KMS-11 (cell line): ENCODE measurements around the gene TEDDM1.

ENCODE experiments used
- H2AFZ ChIP-seq: fragments of 200-600 bp; sonication (generic); 2 replicates; pipeline ENCODE4 v1.6.1; 2016; ENCODE audit warnings: antibody characterized with exemption, mixed run types, low read depth
- H3K27ac ChIP-seq: fragments of 200-600 bp; sonication (generic); 2 replicates; pipeline ENCODE4 v1.6.1; 2016; ENCODE audit warnings: mild to moderate bottlenecking, mixed run types
- H3K27me3 ChIP-seq: fragments of 200-600 bp; sonication (generic); 2 replicates; pipeline ENCODE4 v1.6.1; 2017; ENCODE audit warnings: mild to moderate bottlenecking, low read depth, mixed run types, moderate library complexity; ENCODE audit not compliant: insufficient read depth
- H3K36me3 ChIP-seq: fragments of 200-600 bp; sonication (generic); 2 replicates; pipeline ENCODE4 v1.6.1; 2017; ENCODE audit warnings: mild to moderate bottlenecking, mixed run types; ENCODE audit not compliant: insufficient read depth
- H3K4me1 ChIP-seq: fragments of 200-600 bp; sonication (generic); 2 replicates; pipeline ENCODE4 v1.6.1; 2016; ENCODE audit warnings: mild to moderate bottlenecking, low read depth, mixed run types; ENCODE audit not compliant: poor library complexity, severe bottlenecking
- H3K4me2 ChIP-seq: fragments of 200-600 bp; sonication (generic); 2 replicates; pipeline ENCODE4 v1.7.0; 2016; ENCODE audit warnings: mild to moderate bottlenecking, mixed run types
- H3K4me3 ChIP-seq: fragments of 200-600 bp; sonication (generic); IDR thresholded peaks from 2 replicates; pipeline ENCODE4 v1.6.1; 2017; ENCODE audit warnings: low read depth, low read length, mixed read lengths; ENCODE audit not compliant: insufficient read depth
- H3K79me2 ChIP-seq: fragments of 200-600 bp; sonication (generic); 2 replicates; pipeline ENCODE4 v1.6.1; 2016; ENCODE audit warnings: low read depth, mixed run types; ENCODE audit not compliant: insufficient read depth
- H3K9ac ChIP-seq: fragments of 200-600 bp; sonication (generic); 2 replicates; pipeline ENCODE4 v1.6.1; 2016; ENCODE audit warnings: mild to moderate bottlenecking, mixed run types
- H4K20me1 ChIP-seq: fragments of 200-600 bp; sonication (generic); 2 replicates; pipeline ENCODE4 v1.6.1; 2016; ENCODE audit warnings: mild to moderate bottlenecking, mixed run types; ENCODE audit not compliant: insufficient read depth
- CTCF ChIP-seq: fragments of 200-600 bp; sonication (generic); conservative IDR thresholded peaks from 2 replicates; pipeline ENCODE4 v1.6.1; 2017; ENCODE audit warnings: low read depth, mild to moderate bottlenecking, antibody characterized with exemption, low read length, moderate library complexity, mixed read lengths

The TEDDM1 gene

GRCh38 chr1:182444497-182444896, 44.0 kb upstream of the TEDDM1 start:
- H2AFZ ChIP-seq, result no peak overlapping the region
- H3K9ac ChIP-seq, result no peak overlapping the region
- TF ChIP-seq CTCF, result peak; percentile 51
- no peak overlapping the region for H3K27ac ChIP-seq
- H3K36me3 ChIP-seq, result no peaks in the 10 kb centered on the region
- H3K79me2 ChIP-seq, result no peaks in the 10 kb centered on the region
- H3K4me3 ChIP-seq, result no peak overlapping the region
- H3K27me3 ChIP-seq, result no peaks in the 10 kb centered on the region
- no peak overlapping the region for H3K4me2 ChIP-seq
- no peaks in the 10 kb centered on the region for H4K20me1 ChIP-seq
- H3K4me1 ChIP-seq, result peaks cover 11% of the 10 kb centered on the region

GRCh38 chr1:182442333-182442732, 41.9 kb upstream of the TEDDM1 start:
- no peak overlapping the region for H2AFZ ChIP-seq

GRCh38 chr1:182441719-182442118, 41.3 kb upstream of the TEDDM1 start:
- H3K27me3 ChIP-seq, result no peaks in the 10 kb centered on the region
- no peak overlapping the region for H3K4me3 ChIP-seq
- TF ChIP-seq CTCF, result no peak
- H4K20me1 ChIP-seq, result no peaks in the 10 kb centered on the region
- H2AFZ ChIP-seq, result no peak overlapping the region
- no peak overlapping the region for H3K27ac ChIP-seq
- H3K36me3 ChIP-seq, result no peaks in the 10 kb centered on the region
- H3K4me2 ChIP-seq, result no peak overlapping the region
- H3K9ac ChIP-seq, result no peak overlapping the region
- H3K79me2 ChIP-seq, result no peaks in the 10 kb centered on the region
- H3K4me1 ChIP-seq, result peaks cover 6% of the 10 kb centered on the region

More at GRCh38 chr1:182442333-182442732, 41.9 kb upstream of the TEDDM1 start:
- TF ChIP-seq CTCF, result no peak
- no peak overlapping the region for H3K27ac ChIP-seq
- no peak overlapping the region for H3K9ac ChIP-seq
- peaks cover 6% of the 10 kb centered on the region for H3K4me1 ChIP-seq
- H3K4me3 ChIP-seq, result no peak overlapping the region
- H3K36me3 ChIP-seq, result no peaks in the 10 kb centered on the region
- no peaks in the 10 kb centered on the region for H3K79me2 ChIP-seq
- H3K27me3 ChIP-seq, result no peaks in the 10 kb centered on the region
- no peaks in the 10 kb centered on the region for H4K20me1 ChIP-seq
- H3K4me2 ChIP-seq, result no peak overlapping the region

GRCh38 chr1:182438326-182438725, 37.9 kb upstream of the TEDDM1 start:
- H2AFZ ChIP-seq, result no peak overlapping the region
- no peaks in the 10 kb centered on the region for H3K27me3 ChIP-seq
- H3K4me2 ChIP-seq, result no peak overlapping the region
- H3K4me1 ChIP-seq, result no peaks in the 10 kb centered on the region
- H3K79me2 ChIP-seq, result no peaks in the 10 kb centered on the region
- TF ChIP-seq CTCF, result no peak
- H3K9ac ChIP-seq, result no peak overlapping the region
- H3K4me3 ChIP-seq, result no peak overlapping the region
- no peaks in the 10 kb centered on the region for H4K20me1 ChIP-seq
- no peaks in the 10 kb centered on the region for H3K36me3 ChIP-seq
- no peak overlapping the region for H3K27ac ChIP-seq
